Progenitor cell of endocrine pancreas (in vitro differentiated cells): ENCODE measurements around the gene DDIT3. TPM values are rescaled to one million over a fixed set of nuclear protein-coding genes. Genes with fewer than 3 reads are reported as not detected.
"Not testable (repeated sequence)": the region's sequence is repeated elsewhere in the genome, so short reads cannot be mapped to it uniquely, and the experiment has no call there.

Experiments used
- DNase-seq: peaks from one replicate; pipeline ENCODE4 v3.0.0; 2021; ENCODE audit warnings: low spot score; ENCODE audit not compliant: unreplicated experiment
- H3K27ac Mint-ChIP-seq: 2 replicates; pipeline ENCODE4 v1.8.0; 2021; ENCODE audit warnings: mild to moderate bottlenecking, moderate library complexity, mixed read lengths
- H3K27me3 Mint-ChIP-seq: 2 replicates; pipeline ENCODE4 v1.8.0; 2021; ENCODE audit warnings: mixed read lengths
- H3K36me3 Mint-ChIP-seq: 2 replicates; pipeline ENCODE4 v1.8.0; 2022; ENCODE audit warnings: mixed read lengths; ENCODE audit not compliant: insufficient read depth
- H3K4me1 Mint-ChIP-seq: 2 replicates; pipeline ENCODE4 v1.8.0; 2021; ENCODE audit warnings: low read depth, mixed read lengths
- H3K4me3 Mint-ChIP-seq: 2 replicates; pipeline ENCODE4 v1.8.0; 2021; ENCODE audit warnings: low read depth, mild to moderate bottlenecking, moderate library complexity, mixed read lengths
- H3K9me3 Mint-ChIP-seq: 2 replicates; pipeline ENCODE4 v1.8.0; 2021; ENCODE audit warnings: low read depth, mixed read lengths
- total RNA-seq: library from RNA; stranded (reverse); gene quantifications from 2 replicates; pipeline ENCODE4 v1.2.1, GENCODE V29; 2021
- TF ChIP-seq, protein P1 (sequence below): fragments of 200-600 bp; sonication (generic); IDR thresholded peaks from one replicate; pipeline ENCODE4 v1.5.0; 2021; ENCODE audit warnings: antibody characterized with exemption, mild to moderate bottlenecking; ENCODE audit not compliant: unreplicated experiment

Gene DDIT3
- total RNA-seq, 1 donor from 2014 or later, result 15.7 TPM

DNA sequence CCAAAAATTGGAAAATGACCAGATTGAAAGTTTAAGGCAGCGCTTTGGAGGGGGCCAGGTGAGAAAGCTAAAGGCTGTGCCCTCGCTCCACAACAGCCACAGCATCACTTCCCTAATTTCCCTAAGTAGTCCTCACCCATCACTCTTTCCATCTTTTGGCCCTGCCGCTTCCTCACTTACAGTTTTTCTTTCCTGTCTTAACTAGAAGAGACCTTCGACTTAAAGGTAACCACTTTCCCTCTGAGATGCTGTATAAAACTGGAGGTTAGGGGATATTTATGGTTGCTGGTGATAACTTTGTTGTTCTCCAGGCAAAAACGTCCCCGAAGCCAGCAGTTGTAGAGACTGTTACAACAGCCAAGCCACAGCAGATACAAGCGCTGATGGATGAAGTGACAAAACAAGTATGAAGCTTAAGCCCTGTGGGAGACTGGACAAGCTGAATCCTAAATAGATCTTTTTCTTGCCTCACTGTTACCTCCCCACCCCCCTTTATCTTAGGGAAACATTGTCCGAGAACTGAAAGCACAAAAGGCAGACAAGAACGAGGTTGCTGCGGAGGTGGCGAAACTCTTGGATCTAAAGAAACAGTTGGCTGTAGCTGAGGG lies 4.3 kb downstream of the DDIT3 start:
- Mint-ChIP-seq H3K27ac (peak overlapping the region; percentile 15), H3K4me3 (no peak overlapping the region), H3K9me3 (no peaks in the 10 kb centered on the region), H3K27me3 (no peaks in the 10 kb centered on the region), H3K36me3 (peaks cover 32% of the 10 kb centered on the region), H3K4me1 (peaks cover 15% of the 10 kb centered on the region)
- DNase-seq, result no peak
- TF ChIP-seq, protein P1, sequence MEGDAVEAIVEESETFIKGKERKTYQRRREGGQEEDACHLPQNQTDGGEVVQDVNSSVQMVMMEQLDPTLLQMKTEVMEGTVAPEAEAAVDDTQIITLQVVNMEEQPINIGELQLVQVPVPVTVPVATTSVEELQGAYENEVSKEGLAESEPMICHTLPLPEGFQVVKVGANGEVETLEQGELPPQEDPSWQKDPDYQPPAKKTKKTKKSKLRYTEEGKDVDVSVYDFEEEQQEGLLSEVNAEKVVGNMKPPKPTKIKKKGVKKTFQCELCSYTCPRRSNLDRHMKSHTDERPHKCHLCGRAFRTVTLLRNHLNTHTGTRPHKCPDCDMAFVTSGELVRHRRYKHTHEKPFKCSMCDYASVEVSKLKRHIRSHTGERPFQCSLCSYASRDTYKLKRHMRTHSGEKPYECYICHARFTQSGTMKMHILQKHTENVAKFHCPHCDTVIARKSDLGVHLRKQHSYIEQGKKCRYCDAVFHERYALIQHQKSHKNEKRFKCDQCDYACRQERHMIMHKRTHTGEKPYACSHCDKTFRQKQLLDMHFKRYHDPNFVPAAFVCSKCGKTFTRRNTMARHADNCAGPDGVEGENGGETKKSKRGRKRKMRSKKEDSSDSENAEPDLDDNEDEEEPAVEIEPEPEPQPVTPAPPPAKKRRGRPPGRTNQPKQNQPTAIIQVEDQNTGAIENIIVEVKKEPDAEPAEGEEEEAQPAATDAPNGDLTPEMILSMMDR, result no peak

DNA sequence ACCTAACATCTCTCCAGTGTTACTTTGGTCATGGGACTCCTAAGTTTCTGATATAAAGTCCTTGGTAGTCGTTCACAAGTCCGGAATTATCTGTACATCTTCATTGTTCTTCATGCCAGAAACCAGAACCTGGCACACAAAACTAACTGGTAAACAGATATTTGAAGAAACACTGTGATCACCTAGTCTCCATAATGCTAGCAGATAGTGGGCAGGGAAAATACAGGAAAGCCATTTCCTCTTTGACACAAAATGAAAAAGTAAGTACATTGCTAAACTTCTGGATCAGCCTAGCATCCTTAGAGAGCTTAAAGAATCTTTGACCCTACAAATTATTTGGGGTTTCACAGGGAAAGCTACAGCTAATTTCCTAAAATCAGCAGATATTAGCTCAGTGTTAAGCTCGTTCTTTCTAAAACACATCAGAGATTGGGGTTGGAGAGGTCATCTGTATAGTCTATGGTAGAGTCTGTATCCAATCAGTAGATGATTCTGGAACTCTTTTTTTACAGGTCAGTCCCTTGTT lies 4.8 kb downstream of the DDIT3 start:
- no peak for DNase-seq
- Mint-ChIP-seq H3K27ac (peak overlapping the region; percentile 78), H3K4me3 (no peak overlapping the region), H3K36me3 (peaks cover 32% of the 10 kb centered on the region), H3K27me3 (no peaks in the 10 kb centered on the region), H3K9me3 (no peaks in the 10 kb centered on the region), H3K4me1 (peaks cover 15% of the 10 kb centered on the region)
- TF ChIP-seq, protein P1, result no peak

DNA sequence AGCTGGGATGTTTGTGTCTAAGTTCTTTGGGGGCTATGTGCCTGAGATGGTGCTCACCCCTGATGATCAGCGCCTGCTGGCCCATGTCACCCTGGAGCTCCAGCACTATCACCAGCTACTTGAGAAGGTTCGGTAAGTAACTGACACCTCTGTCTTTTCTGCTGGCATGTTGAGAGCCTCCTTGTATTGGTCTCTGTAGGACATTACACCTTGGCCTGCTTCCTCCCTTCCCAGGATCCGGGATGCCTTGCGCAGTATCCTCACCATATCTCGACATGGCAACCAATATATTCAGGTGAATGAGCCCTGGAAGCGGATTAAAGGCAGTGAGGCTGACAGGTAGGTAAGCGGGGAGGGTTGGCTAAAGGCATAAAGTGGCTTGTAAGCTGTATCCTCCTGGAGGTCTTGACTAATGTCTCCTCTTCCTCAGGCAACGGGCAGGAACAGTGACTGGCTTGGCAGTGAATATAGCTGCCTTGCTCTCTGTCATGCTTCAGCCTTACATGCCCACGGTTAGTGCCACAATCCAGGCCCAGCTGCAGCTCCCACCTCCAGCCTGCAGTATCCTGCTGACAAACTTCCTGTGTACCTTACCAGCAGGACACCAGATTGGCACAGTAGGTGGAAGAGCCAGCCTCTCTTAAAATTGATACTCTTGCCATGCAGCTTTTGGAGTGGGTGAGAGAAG lies 5.5 kb downstream of the DDIT3 start:
- H3K36me3 Mint-ChIP-seq, result peaks cover 32% of the 10 kb centered on the region
- H3K9me3 Mint-ChIP-seq, result no peaks in the 10 kb centered on the region
- peak overlapping the region; percentile 78 for H3K27ac Mint-ChIP-seq
- no peak for DNase-seq
- peaks cover 15% of the 10 kb centered on the region for H3K4me1 Mint-ChIP-seq
- TF ChIP-seq, protein P1, result no peak
- no peak overlapping the region for H3K4me3 Mint-ChIP-seq
- H3K27me3 Mint-ChIP-seq, result no peaks in the 10 kb centered on the region

DNA sequence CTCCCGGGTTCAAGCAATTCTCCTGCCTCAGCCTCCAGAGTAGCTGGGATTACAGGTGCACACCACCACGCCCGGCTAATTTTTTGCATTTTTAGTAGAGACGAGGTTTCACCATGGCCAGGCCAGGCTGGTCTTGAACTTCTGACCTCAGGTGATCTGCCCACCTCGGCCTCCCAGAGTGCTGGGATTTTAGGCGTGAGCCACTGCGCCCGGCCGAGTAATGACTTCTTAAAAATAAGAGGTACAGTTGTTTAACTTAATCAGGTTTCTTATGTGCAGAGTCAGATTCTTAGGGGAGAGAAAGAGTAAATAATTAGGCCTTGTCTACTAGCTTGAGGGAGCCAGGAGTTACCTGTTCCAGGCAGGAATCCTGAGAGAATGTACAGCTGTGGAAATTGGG lies 6.1 kb downstream of the DDIT3 start:
- not testable (repeated sequence) for H3K27me3 Mint-ChIP-seq, DNase-seq, H3K9me3 Mint-ChIP-seq, H3K4me3 Mint-ChIP-seq, H3K27ac Mint-ChIP-seq
- Mint-ChIP-seq H3K36me3 (peaks cover 35% of the 10 kb centered on the region), H3K4me1 (peaks cover 13% of the 10 kb centered on the region)

DNA sequence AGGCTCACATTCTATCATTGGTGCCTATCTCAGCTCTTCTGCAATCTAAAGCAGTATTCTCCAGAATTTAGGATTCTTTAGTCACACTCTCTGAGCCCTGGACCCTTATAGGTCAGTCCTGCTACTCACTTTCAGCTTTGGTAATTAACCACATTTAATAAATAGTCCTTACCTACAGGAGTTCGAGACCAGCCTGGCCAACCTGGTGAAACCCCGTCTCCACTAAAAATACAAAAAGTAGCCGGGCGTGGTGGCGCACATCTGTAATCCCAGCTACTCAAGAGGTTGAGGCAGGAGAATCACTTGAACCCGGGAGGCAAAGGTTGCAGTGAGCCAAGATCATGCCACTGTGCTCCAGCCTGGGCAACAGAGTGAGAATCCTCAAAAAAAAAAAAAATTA lies 6.6 kb downstream of the DDIT3 start:
- H3K36me3 Mint-ChIP-seq, result peaks cover 38% of the 10 kb centered on the region
- DNase-seq, H3K4me3 Mint-ChIP-seq, H3K27me3 Mint-ChIP-seq, H3K9me3 Mint-ChIP-seq, H3K27ac Mint-ChIP-seq, H3K4me1 Mint-ChIP-seq: not testable (repeated sequence)

DNA sequence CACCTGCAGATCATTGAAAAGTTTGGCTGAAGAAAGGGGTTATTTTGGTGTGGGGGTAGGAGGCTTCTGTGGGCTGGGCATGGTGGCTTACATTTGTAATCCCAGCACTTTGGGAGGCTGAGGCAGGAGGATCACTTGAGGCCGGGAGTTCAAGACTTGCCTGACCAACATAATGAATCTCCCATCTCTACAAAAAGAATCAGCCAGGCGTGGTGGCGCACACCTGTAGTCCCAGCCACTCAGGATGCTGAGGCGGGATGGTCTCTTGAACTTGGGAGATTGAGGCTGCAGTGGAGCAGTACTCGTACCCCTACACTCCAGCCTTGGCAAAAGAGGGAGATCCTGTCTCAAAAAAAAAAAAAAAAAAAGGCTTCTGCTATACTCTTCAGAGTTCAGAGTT lies 7.0 kb downstream of the DDIT3 start:
- H3K27ac Mint-ChIP-seq, result no peak overlapping the region
- H3K4me1 Mint-ChIP-seq, result peaks cover 5% of the 10 kb centered on the region
- no peak for DNase-seq
- H3K36me3 Mint-ChIP-seq, result peaks cover 37% of the 10 kb centered on the region
- no peaks in the 10 kb centered on the region for H3K27me3 Mint-ChIP-seq
- H3K4me3 Mint-ChIP-seq, result no peak overlapping the region
- TF ChIP-seq, protein P1, result no peak
- peaks cover 2% of the 10 kb centered on the region for H3K9me3 Mint-ChIP-seq
